Renal pelvis (tissue), 4 donors: ENCODE measurements around the gene KBTBD2. TPM values are rescaled to one million over a fixed set of nuclear protein-coding genes. Genes with fewer than 3 reads are reported as not detected.
"Not testable (repeated sequence)": the region's sequence is repeated elsewhere in the genome, so short reads cannot be mapped to it uniquely, and the experiment has no call there.

Experiments used
- DNase-seq: peaks from one replicate; pipeline ENCODE4 v3.0.0-alpha.2; 2013
- polyA plus RNA-seq, 3 donors: library from polyadenylated mRNA; unstranded; fragments of 120-200 nt; gene quantifications; one replicate each; pipeline ENCODE4 v1.2.1, GENCODE V29; 2013; ENCODE audit not compliant: insufficient read length in 3 of 3

The KBTBD2 gene
- polyA plus RNA-seq, 3 donors = 45.7 to 52.7 (median 50.3) TPM

- not testable (repeated sequence) for DNase-seq
These were observed 5.8 kb upstream of the KBTBD2 start for GRCh38 chr7:32897376-32897775.

GRCh38 chr7:32896564-32897347 lies 5.2 kb upstream of the KBTBD2 start:
- no peak for DNase-seq

GRCh38 chr7:32894171-32894570 lies 2.6 kb upstream of the KBTBD2 start:
- DNase-seq = no peak

GRCh38 chr7:32893722-32894121 lies 2.2 kb upstream of the KBTBD2 start:
- no peak for DNase-seq

- no peak for DNase-seq
These were observed 1.6 kb upstream of the KBTBD2 start for GRCh38 chr7:32893207-32893524.

GRCh38 chr7:32892521-32893206 lies 1.1 kb upstream of the KBTBD2 start:
- peak; percentile 50 for DNase-seq

GRCh38 chr7:32891800-32892520 lies 400 bp upstream of the KBTBD2 start:
- peak; percentile 97 for DNase-seq

- no peak for DNase-seq
These were observed 842 bp downstream of the KBTBD2 start for GRCh38 chr7:32890793-32891042.

- DNase-seq = peak; percentile 44
These were observed 1.4 kb downstream of the KBTBD2 start for GRCh38 chr7:32890010-32890792.

GRCh38 chr7:32888505-32888904 lies 3.1 kb downstream of the KBTBD2 start:
- DNase-seq = no peak

- no peak for DNase-seq
These were observed 4.2 kb downstream of the KBTBD2 start for GRCh38 chr7:32887395-32887794.

- DNase-seq = peak; percentile 36
These were observed 10.2 kb downstream of the KBTBD2 start for GRCh38 chr7:32881074-32881982.

GRCh38 chr7:32879460-32879859 lies 12.1 kb downstream of the KBTBD2 start:
- no peak for DNase-seq

- not testable (repeated sequence) for DNase-seq
These were observed 13.5 kb downstream of the KBTBD2 start for GRCh38 chr7:32878023-32878422.

GRCh38 chr7:32872421-32872820 lies 19.1 kb downstream of the KBTBD2 start:
- no peak for DNase-seq

- DNase-seq = no peak
These were observed 19.8 kb downstream of the KBTBD2 start for GRCh38 chr7:32871624-32872371.

- no peak for DNase-seq
These were observed 21.3 kb downstream of the KBTBD2 start for GRCh38 chr7:32870298-32870697.

GRCh38 chr7:32869716-32870115 lies 21.8 kb downstream of the KBTBD2 start:
- DNase-seq = no peak

GRCh38 chr7:32868116-32868515 lies 23.4 kb downstream of the KBTBD2 start:
- DNase-seq = no peak

GRCh38 chr7:32865448-32866030 lies 26.0 kb downstream of the KBTBD2 start:
- DNase-seq = no peak
